Gastroesophageal sphincter (tissue), 3 donors: ENCODE measurements around the gene GNG12.

Experiments
- EP300 ChIP-seq: sonication (generic); formaldehyde crosslinking; IDR thresholded peaks from one replicate; pipeline ENCODE4 v1.6.1; 2017; ENCODE audit warnings: antibody characterized with exemption, mild to moderate bottlenecking
- POLR2A ChIP-seq, 2 donors: fragments of 450-650 bp; IDR thresholded peaks; one replicate each; pipeline ENCODE4 v1.6.1; 2017; ENCODE audit warnings: antibody characterized with exemption in 2 of 2, mild to moderate bottlenecking in 2 of 2, moderate library complexity in 1 of 2
- POLR2AphosphoS5 ChIP-seq: sonication (generic); formaldehyde crosslinking; IDR thresholded peaks from one replicate; pipeline ENCODE4 v1.6.1; 2017; ENCODE audit warnings: antibody characterized with exemption
- TF ChIP-seq, protein P1 (sequence below), 4 experiments: fragments of 200-600 bp in 2 of 4; fragments of 450-650 bp in 2 of 4; sonication (generic) in 1 of 4; IDR thresholded peaks; one replicate each; pipeline ENCODE4 v1.5.1; 2017 to 2019; ENCODE audit warnings: antibody characterized with exemption in 4 of 4, mild to moderate bottlenecking in 2 of 4, moderate library complexity in 2 of 4

DNA sequence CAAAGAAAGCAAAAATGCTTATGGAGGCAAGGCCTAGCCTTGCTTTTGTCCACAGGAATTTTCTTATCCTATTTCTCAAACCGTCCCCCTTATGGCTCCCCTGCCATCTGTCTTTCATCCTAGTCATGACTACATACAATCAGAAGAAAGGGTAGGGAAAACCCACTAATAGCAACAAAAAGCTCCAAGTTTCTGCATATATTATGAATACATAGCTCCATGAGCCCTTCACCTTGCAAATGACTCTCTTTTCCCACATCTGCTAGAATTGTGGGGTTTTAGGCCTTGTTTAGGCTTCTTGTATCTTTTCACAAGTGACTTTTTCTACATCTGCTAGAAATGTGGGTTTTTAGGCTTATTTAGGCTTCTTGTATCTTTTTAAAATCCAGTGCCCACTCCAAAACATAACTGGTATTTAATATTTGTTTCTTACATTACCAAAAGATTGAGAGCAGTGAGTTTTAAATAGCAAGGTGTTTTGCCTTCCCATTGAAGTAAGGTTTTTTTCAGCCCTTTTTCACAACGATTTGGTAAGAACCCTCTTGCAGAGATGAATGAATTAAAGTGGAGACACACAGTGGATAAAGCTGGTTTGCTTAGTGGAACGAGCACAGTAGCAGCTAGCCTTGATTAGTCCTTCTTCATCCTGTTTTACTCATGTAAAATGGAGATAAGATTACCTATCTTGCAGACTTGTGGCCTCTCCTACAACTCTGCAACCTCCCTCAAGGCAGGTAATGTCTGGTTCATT is 143.8 kb downstream of the GNG12 start:
- TF ChIP-seq EP300 (no peak), POLR2A (IDR thresholded peaks at IDR 0.05) (no peak), POLR2AphosphoS5 (no peak)
- TF ChIP-seq, protein P1, sequence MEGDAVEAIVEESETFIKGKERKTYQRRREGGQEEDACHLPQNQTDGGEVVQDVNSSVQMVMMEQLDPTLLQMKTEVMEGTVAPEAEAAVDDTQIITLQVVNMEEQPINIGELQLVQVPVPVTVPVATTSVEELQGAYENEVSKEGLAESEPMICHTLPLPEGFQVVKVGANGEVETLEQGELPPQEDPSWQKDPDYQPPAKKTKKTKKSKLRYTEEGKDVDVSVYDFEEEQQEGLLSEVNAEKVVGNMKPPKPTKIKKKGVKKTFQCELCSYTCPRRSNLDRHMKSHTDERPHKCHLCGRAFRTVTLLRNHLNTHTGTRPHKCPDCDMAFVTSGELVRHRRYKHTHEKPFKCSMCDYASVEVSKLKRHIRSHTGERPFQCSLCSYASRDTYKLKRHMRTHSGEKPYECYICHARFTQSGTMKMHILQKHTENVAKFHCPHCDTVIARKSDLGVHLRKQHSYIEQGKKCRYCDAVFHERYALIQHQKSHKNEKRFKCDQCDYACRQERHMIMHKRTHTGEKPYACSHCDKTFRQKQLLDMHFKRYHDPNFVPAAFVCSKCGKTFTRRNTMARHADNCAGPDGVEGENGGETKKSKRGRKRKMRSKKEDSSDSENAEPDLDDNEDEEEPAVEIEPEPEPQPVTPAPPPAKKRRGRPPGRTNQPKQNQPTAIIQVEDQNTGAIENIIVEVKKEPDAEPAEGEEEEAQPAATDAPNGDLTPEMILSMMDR (IDR thresholded peaks at IDR 0.05): no peak
